G401.6 (cell line): ENCODE results near the gene GEN1.

Experiments used
- FAIRE-seq: peaks from 2 replicates; lab custom pipeline; 2012; peaks lifted over from hg19 to GRCh38; lab: Jason Lieb, UNC

GEN1 gene

GRCh38 chr2:17752892-17753802 lies 791 bp upstream of the GEN1 start:
- no peak for FAIRE-seq

- no peak for FAIRE-seq
These were observed 961 bp downstream of the GEN1 start for GRCh38 chr2:17754773-17755425.

GRCh38 chr2:17756668-17757067 lies 2.7 kb downstream of the GEN1 start:
- FAIRE-seq = no peak

- no peak for FAIRE-seq
These were observed 3.4 kb downstream of the GEN1 start for GRCh38 chr2:17757321-17757720.

- FAIRE-seq = no peak
These were observed 4.2 kb downstream of the GEN1 start for GRCh38 chr2:17758118-17758517.

- FAIRE-seq = no peak
These were observed 5.9 kb downstream of the GEN1 start for GRCh38 chr2:17759805-17760204.

- no peak for FAIRE-seq
These were observed 8.5 kb downstream of the GEN1 start for GRCh38 chr2:17762451-17762850.

- FAIRE-seq = no peak
These were observed 9.8 kb downstream of the GEN1 start for GRCh38 chr2:17763641-17764333.

- FAIRE-seq = no peak
These were observed 11.5 kb downstream of the GEN1 start for GRCh38 chr2:17765398-17765797.

- FAIRE-seq = no peak
These were observed 15.0 kb downstream of the GEN1 start for GRCh38 chr2:17768894-17769293.

- no peak for FAIRE-seq
These were observed 18.0 kb downstream of the GEN1 start for GRCh38 chr2:17771956-17772355.

- no peak for FAIRE-seq
These were observed 18.6 kb downstream of the GEN1 start for GRCh38 chr2:17772532-17772931.

GRCh38 chr2:17780546-17780945 lies 26.6 kb downstream of the GEN1 start:
- no peak for FAIRE-seq

GRCh38 chr2:17781482-17781881 lies 27.5 kb downstream of the GEN1 start:
- FAIRE-seq = no peak

- no peak for FAIRE-seq
These were observed 32.8 kb downstream of the GEN1 start for GRCh38 chr2:17786727-17787126.

- no peak for FAIRE-seq
These were observed 34.8 kb downstream of the GEN1 start for GRCh38 chr2:17788773-17789172.

GRCh38 chr2:17790536-17790935 lies 36.6 kb downstream of the GEN1 start:
- no peak for FAIRE-seq

GRCh38 chr2:17791121-17791816 lies 37.3 kb downstream of the GEN1 start:
- FAIRE-seq = no peak

- no peak for FAIRE-seq
These were observed 37.8 kb downstream of the GEN1 start for GRCh38 chr2:17791817-17792130.

- no peak for FAIRE-seq
These were observed 38.6 kb downstream of the GEN1 start for GRCh38 chr2:17792515-17792914.

- FAIRE-seq = no peak
These were observed 39.4 kb downstream of the GEN1 start for GRCh38 chr2:17793296-17793695.

- FAIRE-seq = no peak
These were observed 39.9 kb downstream of the GEN1 start for GRCh38 chr2:17793803-17794354.
